HG02943 (cell line): Measurements from ENCODE around the gene LRIG2.
"Not testable (repeated sequence)": the region's sequence is repeated elsewhere in the genome, so short reads cannot be mapped to it uniquely, and the experiment has no call there.

ENCODE experiments used
- ATAC-seq: cut with Tn5 transposase; IDR thresholded peaks from one replicate; pipeline ENCODE4 v1.9.1; 2021; ENCODE audit warnings: mild to moderate bottlenecking, low read depth, moderate library complexity; ENCODE audit not compliant: unreplicated experiment

LRIG2 gene

GRCh38 chr1:113058941-113059706 lies 13.9 kb upstream of the LRIG2 start:
- ATAC-seq = no peak

GRCh38 chr1:113063456-113063855 lies 9.5 kb upstream of the LRIG2 start:
- not testable (repeated sequence) for ATAC-seq

- ATAC-seq = no peak
Observed at GRCh38 chr1:113072141-113072756, 749 bp upstream of the LRIG2 start.

DNA sequence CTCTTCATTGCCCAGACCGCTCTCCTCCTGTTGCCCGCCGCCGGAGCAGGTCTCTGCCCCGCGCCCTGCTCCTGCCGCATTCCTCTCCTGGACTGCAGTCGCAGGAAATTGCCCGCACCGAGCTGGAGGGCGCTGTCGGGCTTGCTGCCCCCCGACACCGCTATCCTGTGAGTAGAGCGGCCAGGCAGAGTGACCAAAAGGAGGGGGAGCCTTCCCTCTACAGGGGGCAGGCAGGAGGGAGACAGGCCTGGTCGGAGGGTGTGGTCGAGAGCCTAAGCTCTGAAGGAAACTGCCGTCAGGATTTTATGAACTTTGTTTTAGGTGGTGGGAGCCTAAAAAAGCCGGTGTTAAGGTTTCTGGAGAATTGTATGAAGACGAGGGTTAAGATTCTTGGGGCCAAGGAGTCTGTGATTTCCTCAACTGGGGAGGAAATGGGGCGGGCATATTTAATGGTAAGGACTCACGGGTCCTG lies 517 bp downstream of the LRIG2 start:
- peak; percentile 23 for ATAC-seq

DNA sequence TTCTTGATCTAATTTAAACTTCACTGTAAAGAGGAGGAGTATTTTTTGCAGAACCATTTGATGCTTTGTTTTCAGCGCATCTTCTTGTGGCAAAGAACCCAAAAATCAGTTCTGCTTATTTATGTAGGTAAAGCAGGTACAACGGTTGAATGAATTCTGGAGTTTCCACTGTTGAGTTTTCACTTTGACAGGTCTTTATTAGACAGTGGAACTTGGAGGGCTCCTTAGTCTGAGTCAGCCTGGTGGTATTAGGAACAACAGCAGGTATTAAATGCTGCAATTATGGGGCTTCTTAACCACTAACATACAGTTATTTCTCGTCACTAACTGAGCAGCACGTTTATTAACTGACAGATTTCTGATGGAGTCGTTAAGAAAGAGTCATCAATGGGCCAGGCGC lies 1.2 kb downstream of the LRIG2 start:
- no peak for ATAC-seq

DNA sequence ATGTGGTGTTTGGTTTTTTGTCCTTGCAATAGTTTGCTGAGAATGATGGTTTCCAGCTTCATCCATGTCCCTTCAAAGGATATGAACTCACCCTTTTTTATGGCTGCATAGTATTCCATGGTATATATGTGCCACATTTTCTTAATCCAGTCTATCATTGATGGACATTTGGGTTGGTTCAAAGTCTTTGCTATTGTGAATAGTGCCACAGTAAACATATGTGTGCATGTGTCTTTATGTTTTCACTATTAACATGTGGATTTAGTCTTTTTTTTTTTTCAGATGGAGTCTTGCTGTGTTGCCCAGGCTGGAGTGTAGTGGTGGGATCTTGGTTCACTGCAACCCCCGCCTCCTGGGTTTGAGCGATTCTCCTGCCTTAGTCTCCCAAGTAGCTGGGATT lies 5.0 kb downstream of the LRIG2 start:
- ATAC-seq = not testable (repeated sequence)

DNA sequence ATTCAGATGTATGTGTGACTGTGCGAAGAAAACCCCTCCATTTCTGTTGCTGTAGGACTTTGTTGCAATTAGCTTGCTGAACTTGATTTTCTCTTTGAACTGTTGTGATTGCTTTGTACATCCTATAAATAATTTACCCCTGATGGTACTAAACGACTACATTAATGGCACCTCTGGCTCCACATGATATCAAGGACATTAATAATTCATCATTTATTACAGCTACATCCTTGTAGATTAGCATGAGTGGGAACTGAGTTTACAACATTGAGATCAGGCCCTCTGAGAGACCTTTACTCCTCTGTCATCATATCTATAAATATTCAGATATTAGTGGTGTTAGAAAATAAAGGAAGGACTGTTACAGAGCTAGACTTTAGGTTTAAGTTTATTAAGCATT lies 13.5 kb downstream of the LRIG2 start:
- ATAC-seq = no peak

DNA sequence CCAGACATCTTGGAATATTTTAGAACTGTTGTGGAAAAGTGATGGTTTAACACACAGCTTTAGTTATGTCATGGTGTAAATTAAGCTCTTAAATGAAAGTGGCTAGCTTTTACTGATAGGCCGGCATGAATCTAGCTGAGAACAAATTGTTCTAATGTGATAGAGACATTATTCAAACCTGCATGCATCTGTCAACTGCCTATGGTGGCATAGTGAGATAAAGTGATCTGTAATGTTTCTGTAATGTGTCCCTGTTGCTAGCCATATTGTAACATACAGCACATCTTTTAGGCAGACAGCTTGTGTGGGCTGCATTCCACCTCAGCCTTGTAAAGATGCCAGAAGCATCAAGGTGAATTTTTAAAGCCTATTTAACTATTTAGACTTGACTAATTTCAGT lies 16.0 kb downstream of the LRIG2 start:
- no peak for ATAC-seq

DNA sequence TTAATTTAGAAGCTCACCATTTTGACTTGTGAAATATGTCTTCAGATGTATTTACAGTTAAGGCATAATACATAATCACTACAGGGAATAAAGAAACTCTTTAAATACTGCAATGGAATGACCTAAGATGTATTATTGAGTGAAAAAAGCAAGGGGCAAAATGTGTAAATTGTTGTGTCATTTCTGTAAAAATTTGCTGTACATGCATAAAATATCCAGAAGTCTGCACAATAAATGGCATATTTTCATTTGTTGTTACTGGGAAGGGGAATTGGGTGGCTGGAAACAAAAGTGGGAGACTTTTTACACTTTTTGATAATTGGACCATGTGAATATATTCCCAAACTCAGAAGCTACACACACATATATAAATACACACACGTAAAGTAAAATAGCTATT lies 17.1 kb downstream of the LRIG2 start:
- no peak for ATAC-seq

DNA sequence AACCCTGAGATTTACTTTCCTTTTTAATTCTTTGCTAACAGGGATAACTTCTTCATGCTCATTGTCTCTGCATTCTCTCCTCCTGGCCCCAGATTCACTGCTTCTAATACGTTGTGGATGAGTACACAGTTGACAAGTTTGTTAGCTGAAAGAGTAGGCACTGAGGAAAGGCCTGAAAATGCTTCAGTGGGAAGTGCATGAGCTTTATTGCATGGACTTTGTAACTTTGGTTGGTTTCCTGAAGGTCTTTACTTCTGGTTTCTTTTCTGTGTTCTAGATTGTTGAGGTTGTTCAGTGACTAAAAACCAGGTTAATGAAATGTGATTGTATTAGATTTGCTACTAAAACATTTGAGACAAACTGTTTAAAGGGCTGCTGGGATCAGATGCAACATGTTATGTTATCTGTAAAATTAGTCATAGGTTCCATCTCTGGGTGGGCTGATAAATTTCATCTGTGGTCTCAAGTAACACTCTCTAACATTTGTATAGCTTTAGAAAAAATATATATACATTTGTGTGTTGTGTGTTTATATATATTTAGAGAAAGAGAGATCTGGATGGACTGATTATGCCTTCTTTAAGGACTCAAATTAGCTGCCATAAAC lies 19.1 kb downstream of the LRIG2 start:
- ATAC-seq = no peak

DNA sequence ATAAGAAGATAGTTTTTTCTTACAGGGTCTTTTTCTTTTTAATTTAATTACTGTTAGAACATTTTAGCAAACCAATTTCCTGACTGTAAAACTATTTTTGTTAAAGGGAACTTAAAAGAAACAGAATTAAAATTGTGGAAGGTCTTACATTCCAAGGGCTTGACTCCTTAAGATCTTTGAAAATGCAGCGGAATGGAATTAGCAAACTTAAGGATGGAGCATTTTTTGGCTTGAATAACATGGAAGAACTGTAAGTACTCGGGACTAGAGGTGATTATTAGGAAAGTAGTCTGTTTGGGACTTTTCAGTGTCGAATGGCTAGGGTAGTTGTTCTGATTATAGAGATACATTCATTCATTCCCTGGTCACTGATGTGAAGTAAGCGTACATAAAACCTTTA lies 21.5 kb downstream of the LRIG2 start:
- no peak for ATAC-seq

DNA sequence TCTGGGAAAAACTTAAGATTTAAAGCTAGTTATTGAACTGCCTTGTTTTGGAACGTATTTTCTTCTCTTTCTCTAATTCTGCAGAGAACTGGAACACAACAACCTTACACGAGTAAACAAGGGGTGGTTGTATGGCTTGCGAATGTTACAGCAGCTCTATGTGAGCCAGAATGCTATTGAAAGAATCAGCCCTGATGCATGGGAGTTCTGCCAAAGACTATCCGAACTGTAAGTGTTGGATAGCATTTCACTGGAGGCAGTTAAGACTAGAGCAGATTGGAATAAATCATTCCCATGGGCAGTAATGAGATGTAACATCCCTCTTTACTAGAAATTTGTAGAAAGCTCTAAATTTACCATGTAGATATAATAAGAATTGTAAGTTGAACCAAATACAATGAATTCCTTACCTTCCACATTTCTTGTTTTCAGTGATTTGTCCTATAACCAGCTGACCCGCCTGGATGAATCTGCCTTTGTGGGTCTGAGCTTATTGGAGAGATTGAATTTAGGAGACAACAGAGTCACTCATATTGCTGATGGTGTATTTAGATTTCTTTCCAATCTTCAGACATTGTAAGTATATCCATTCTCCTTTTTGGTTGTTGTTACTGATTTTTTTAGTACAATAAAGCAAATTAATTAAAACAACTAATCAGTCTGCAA lies 22.9 kb downstream of the LRIG2 start:
- no peak for ATAC-seq

DNA sequence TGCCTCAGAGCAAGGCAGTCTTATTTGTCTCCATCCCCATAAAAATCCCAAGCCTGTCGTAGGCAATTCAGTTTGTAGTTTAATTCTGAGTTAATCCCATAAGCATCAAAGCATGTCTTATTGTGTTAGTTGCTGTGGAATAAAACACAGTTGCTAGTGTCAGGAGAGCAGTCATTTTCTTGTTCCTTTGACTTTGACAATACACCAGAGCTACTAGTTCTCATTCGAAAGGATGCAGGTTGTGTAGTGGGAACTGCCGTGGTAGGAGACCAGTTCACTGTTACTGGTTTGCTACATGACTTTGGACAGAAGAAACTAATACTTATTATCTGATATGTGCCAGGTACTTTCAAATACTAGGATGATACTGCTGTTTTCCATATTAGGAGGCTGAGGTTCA lies 23.5 kb downstream of the LRIG2 start:
- no peak for ATAC-seq

DNA sequence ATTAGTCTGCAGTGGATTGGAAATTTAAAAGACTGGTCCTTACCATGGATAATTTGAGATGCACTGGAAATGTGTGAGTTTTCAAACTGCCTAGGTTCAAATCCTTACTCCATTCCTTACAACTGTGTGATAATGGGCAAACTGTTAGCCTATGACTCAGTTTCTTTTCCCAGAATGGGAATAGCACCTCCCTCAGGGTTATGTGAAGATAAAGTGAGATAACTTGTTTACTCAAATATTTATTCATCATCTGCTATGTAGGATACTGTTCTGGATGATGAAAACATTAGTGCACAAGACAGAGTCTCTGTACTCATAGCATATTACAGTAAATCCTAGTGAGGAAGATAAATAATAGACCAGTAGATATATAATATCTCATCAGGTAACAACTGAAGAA lies 28.6 kb downstream of the LRIG2 start:
- ATAC-seq = no peak

- ATAC-seq = no peak
Observed at GRCh38 chr1:113103048-113103447, 30.1 kb downstream of the LRIG2 start.

DNA sequence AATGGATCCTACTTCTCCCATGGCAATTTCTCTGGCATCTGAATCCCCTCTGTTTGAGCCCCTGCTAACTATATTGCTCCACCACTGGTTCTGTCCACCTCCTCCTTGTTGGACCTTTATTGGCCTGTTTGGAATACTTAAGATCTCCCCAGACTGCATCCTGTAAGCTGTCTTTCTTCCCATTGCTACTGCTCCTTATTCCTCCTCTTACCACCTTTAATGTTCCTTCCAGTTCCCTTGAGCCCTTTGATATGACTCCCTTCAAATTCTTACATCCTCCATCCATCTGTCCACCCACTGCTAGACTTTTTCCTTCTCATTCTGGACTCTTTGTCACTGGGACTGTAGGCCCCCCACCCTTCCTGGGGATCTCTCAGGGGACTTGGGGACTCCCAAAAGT lies 31.0 kb downstream of the LRIG2 start:
- no peak for ATAC-seq

DNA sequence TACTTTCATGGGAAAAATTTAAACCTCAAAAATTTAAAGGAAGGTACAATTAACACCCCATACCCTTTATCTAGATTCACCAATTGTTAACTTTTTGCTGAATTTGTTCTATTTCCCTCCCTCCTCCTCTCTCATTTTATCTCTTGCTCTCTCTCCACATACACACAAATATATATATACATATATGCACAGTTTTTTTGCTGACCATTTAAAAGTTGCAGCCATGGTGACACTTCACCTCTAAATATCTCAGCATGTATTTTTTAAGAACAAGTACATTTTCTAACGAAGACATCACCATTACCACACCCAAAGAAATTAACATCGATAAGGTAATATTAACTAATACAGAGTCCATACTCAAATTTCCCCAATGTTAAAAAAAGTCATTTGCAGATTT lies 33.9 kb downstream of the LRIG2 start:
- ATAC-seq = no peak

- no peak for ATAC-seq
Observed at GRCh38 chr1:113109908-113110554, 37.0 kb downstream of the LRIG2 start.

DNA sequence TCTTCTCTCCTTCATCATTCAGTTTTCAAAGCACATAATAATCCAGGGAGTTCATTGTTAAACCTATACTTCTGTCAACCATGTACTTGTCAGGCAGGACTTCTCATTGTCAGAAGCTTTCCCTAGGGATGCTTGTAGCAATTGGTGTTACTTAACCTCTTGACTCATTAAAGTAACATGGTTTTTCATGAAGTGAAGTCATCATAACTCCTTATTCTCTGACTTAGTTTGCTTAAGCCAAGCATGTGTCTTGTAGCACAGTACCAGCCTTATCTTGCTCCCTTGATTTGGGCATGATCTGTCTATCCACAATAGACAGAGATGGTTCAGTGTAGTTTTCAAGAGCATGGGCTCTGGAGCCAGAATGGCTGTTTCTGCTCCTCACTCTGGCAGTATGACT lies 45.3 kb downstream of the LRIG2 start:
- no peak for ATAC-seq

GRCh38 chr1:113123737-113124136 lies 50.7 kb downstream of the LRIG2 start:
- ATAC-seq = no peak

DNA sequence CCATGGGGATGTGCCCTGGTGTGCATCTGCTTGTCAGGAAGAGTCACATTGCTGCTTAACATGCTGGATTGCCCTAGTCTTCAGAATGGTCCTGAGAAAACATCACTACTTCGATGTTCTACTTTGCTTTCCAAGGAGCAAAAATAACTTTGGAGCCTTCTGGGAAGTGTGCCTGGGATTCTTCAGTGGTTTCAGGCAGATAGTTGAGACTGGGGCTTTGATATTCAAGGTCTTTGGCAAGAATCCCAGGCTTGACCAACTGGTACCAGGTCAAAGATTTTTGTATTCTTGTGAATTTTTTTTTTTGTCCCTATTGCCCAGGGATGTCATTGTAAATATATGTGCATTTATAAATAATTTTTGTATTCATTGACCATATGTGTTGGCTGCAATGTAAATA lies 51.4 kb downstream of the LRIG2 start:
- no peak for ATAC-seq
